BE2C (cell line): ENCODE measurements around the gene HELZ.
A peak's percentile ranks its signal among the peaks of the same experiment; 100 is the strongest.

Experiments
- DNase-seq: peaks from one replicate; pipeline ENCODE4 v3.0.0-alpha.2; 2020
- H3K27me3 ChIP-seq: fragments of 250-450 bp; sonication (Bioruptor Pico); 2 replicates; pipeline ENCODE4 v1.5.1; 2020; ENCODE audit warnings: mild to moderate bottlenecking
- H3K36me3 ChIP-seq: fragments of 250-450 bp; sonication (Bioruptor Pico); 2 replicates; pipeline ENCODE4 v1.5.1; 2020; ENCODE audit warnings: mild to moderate bottlenecking
- H3K4me1 ChIP-seq: fragments of 250-450 bp; sonication (Bioruptor Pico); 2 replicates; pipeline ENCODE4 v1.5.1; 2020
- H3K4me3 ChIP-seq: 2 replicates; pipeline ENCODE4 v1.5.1; 2011; ENCODE audit warnings: low read depth, low read length
- H3K9me3 ChIP-seq: fragments of 250-450 bp; sonication (Bioruptor Pico); 2 replicates; pipeline ENCODE4 v1.5.1; 2020
- TF ChIP-seq, protein P1 (sequence below): IDR thresholded peaks from 2 replicates; pipeline ENCODE4 v1.5.1; 2012; ENCODE audit warnings: mild to moderate bottlenecking, low read depth, low read length

The HELZ gene

DNA sequence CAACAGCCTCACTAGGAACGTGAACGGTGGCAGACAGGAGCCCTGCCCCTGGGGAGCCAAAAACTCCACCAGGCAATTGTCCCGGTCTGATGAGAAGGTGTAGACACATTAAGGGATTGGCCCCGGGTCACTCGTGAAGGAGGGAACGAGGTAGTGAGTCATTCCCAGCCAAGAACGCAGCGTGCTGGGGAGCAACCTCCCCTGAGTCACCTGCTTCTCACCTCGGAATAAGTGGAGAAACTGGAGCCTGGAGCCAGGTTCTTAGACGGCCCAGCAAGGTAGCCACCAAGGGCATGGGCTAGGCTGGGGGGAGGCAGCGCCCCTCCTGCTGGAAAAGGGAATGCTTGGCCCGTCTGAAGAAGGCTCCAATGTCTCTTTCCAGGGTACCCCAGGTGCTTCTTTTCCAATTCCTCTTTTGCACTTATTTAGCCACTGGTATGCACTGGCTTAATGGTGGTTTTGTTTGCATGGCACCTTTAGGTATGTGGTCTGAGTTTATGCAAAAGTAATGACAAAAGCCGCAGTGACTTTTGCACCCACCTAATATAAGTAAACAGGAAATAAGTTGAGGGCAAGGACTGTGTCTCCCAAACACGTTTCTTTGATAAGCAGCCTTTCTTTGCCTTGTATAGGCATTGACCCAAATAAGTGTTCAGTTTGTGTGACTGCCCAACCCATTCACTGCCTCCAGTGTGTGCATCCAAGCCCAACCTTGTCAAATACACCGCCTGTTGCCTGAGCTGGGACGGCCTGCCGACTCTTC is 1.8 kb upstream of the HELZ start:
- Histone ChIP-seq H3K27me3 (no peaks in the 10 kb centered on the region), H3K4me1 (no peaks in the 10 kb centered on the region; the same call in 1 of the 2 replicates), H3K4me3 (no peak overlapping the region), H3K36me3 (peaks cover 10% of the 10 kb centered on the region), H3K9me3 (no peaks in the 10 kb centered on the region)
- DNase-seq: no peak
- TF ChIP-seq, protein P1, sequence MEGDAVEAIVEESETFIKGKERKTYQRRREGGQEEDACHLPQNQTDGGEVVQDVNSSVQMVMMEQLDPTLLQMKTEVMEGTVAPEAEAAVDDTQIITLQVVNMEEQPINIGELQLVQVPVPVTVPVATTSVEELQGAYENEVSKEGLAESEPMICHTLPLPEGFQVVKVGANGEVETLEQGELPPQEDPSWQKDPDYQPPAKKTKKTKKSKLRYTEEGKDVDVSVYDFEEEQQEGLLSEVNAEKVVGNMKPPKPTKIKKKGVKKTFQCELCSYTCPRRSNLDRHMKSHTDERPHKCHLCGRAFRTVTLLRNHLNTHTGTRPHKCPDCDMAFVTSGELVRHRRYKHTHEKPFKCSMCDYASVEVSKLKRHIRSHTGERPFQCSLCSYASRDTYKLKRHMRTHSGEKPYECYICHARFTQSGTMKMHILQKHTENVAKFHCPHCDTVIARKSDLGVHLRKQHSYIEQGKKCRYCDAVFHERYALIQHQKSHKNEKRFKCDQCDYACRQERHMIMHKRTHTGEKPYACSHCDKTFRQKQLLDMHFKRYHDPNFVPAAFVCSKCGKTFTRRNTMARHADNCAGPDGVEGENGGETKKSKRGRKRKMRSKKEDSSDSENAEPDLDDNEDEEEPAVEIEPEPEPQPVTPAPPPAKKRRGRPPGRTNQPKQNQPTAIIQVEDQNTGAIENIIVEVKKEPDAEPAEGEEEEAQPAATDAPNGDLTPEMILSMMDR: no peak

DNA sequence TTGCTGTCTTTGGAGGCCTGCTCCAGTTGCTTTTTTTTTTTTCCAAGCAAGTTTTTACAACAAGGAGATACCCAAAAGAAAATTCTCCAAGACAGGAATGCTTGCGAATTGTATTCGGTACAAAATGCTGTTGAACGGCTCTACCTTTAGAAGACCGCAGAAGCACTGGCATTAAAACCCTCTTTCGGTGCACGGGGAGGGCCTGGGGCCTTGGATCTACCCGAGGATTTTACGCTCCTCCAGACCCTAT is 1.3 kb upstream of the HELZ start:
- Histone ChIP-seq H3K4me3 (peak overlapping the region; percentile 81), H3K4me1 (no peaks in the 10 kb centered on the region; the same call in 1 of the 2 replicates), H3K9me3 (no peaks in the 10 kb centered on the region), H3K36me3 (peaks cover 15% of the 10 kb centered on the region), H3K27me3 (no peaks in the 10 kb centered on the region)
- no peak for DNase-seq
- TF ChIP-seq, protein P1: no peak

DNA sequence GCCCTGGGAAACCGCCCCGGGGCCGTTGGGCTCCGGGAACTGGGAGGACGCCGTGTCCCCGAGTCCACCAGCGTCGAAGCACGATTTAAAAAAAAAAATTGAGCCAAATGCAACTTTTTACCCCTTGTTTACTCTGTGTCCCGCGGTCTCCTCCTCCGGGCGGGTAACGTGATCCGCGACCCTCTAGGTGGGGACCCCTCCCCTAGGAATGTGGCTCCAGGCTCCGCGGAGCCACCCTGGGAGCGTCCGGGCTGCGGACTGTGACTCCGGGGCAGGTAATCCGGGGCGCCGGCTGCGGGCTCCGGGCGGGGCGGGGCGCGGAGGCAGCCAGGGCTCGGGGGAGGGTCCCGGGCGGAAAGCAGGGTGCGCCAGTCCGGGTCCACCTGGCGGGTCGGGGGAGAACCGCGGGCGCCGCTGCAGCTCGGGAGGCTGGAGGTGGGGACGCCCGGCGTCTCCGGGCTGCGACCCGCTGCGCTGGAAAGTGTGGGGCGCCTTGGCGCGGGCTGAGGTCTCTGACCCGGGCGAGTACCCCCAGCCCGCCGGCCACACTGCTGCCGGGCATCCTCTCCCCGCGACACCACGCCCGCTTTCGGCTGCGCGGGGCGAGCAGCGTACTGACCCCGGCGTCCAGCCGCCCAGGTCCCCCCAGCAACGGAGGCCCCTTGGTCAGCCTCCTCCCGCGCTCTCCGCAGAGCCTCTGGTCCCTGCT is 852 bp upstream of the HELZ start:
- TF ChIP-seq, protein P1: no peak
- H3K4me3 ChIP-seq: peak overlapping the region; percentile 81
- DNase-seq: peak; percentile 67

DNA sequence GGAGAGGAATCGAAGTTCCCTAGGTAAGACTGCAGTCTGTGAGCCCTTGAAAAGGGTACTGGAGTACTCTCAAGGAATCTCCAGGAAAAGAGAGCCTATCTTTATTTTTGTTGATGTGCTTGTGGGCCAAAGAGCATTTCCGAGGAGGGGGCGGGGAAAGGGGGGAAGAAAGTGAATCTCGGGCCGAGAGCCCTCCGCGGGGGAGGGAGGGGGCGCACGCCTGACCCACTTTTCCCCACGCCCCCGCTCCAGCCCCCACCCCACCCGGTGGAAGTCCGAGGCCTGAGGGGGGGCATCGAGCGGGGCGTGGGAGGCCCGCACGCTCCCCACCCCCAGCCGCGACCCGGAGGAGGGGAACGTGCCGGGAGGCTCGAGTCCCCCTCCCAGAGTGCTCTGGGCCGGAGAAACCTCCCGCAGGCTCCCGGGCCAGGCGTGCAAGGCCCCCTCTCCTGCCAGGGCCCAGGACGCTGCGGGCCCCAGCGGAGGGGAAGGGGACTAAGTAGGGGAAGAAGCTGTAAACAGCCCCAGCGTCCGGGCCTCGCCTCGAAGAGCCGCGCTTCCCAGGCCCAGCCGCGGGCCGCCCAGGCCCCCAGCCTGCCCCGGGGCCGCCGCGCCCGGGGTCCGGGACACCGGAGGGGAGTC is 444 bp downstream of the HELZ start:
- H3K36me3 ChIP-seq: peaks cover 17% of the 10 kb centered on the region
- H3K27me3 ChIP-seq: no peaks in the 10 kb centered on the region
- no peaks in the 10 kb centered on the region for H3K9me3 ChIP-seq
- TF ChIP-seq, protein P1: no peak
- peak; percentile 33 for DNase-seq
- H3K4me1 ChIP-seq: no peaks in the 10 kb centered on the region; the same call in 1 of the 2 replicates
- H3K4me3 ChIP-seq: peak overlapping the region; percentile 81

More for the DNA sequence above, 852 bp upstream of the HELZ start:
- no peaks in the 10 kb centered on the region for H3K27me3 ChIP-seq
- H3K36me3 ChIP-seq: peaks cover 17% of the 10 kb centered on the region
- H3K9me3 ChIP-seq: no peaks in the 10 kb centered on the region
- H3K4me1 ChIP-seq: no peaks in the 10 kb centered on the region; the same call in 1 of the 2 replicates

DNA sequence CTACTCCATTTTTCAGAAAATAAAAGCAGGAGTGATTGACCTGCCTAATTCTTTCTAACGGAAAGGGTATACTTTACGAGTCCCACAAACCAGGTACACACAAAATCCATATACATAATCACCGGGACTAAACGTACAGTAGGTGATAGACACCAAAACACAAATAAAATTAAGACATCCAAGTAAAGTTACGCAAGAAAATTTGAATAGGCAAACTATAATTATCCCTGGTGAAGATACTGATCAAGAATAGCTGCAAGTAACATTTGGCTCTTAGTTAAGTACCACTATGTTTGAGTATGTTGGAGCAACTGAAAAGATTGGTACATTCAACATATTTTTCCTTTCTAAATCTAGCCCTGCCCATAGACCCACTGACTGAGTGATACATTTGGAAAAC is 1.7 kb downstream of the HELZ start:
- peaks cover 30% of the 10 kb centered on the region for H3K36me3 ChIP-seq
- H3K27me3 ChIP-seq: no peaks in the 10 kb centered on the region
- DNase-seq: no peak
- TF ChIP-seq, protein P1: no peak
- H3K4me1 ChIP-seq: no peaks in the 10 kb centered on the region; the same call in 1 of the 2 replicates
- peak overlapping the region; percentile 81 for H3K4me3 ChIP-seq
- H3K9me3 ChIP-seq: no peaks in the 10 kb centered on the region
